ENCODE measurements around the gene CAPNS2.

The CAPNS2 gene

DNA sequence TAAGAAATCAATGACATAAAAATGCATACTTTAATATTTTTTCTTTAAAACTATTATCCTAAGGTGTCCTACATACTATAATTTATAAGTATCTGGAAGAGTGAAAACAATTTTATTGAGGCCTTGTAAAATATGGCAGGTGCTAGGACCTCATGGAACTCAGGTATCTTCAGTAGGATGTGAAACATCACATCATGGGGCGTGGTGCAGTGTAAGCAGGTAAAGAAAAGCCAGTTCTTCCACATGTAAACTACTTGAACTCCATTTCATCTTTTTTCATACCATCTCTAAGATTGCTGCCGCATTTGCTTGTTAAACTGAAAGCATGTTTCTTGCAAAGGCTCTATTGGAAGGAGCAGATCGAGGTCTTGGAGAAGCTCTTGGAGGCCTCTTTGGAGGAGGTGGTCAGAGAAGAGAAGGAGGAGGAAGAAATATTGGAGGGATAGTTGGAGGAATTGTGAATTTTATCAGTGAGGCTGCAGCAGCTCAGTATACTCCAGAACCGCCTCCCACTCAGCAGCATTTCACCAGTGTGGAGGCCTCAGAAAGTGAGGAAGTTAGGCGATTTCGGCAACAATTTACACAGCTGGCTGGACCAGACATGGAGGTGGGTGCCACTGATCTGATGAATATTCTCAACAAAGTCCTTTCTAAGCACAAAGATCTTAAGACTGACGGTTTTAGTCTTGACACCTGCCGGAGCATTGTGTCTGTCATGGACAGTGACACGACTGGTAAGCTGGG, at the start of gene CAPNS2:
TSS of gene CAPNS2 (plus strand) at position 253 of the 744 bp plus-strand sequence. CDS start at position 326, 73 bp downstream.
- DNase-seq: no peak

DNA sequence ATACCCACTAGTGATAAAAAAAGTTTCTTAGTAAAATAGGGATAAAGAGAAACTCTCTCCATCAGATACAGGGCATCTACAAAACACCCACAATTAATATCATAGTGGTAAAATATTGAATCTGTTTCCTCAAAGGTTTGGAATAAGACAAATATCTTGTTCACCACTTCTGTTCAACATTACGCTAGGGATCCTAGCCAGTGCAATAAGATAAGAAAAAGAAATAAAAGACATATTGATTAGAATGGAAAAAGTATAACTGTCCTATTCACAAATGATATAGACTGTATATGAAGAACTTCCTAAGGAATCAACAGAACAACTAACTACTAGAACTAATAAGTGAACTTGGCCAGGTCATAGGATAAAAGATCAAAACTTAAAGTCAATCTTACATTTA, 44.7 kb upstream of the CAPNS2 start:
- DNase-seq: no peak

DNA sequence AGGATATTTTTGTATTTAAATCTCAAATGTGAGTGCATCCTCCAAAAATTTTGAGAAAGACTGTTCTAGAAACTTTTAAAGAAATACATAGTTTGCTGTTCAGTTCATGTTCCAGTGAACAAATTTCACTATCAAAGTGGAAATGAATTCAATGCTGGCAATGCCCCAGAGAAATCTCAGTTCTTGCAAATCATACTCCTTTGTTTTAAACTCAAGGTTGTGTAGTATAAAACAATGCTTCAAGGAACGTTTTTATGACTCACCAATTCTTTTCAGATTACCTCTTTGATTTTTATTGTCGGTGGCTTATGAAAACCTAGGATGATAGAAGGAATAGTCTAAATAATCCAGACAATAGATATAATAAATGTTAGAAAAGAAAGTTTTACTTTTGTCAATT, 40.0 kb upstream of the CAPNS2 start:
- no peak for DNase-seq

DNA sequence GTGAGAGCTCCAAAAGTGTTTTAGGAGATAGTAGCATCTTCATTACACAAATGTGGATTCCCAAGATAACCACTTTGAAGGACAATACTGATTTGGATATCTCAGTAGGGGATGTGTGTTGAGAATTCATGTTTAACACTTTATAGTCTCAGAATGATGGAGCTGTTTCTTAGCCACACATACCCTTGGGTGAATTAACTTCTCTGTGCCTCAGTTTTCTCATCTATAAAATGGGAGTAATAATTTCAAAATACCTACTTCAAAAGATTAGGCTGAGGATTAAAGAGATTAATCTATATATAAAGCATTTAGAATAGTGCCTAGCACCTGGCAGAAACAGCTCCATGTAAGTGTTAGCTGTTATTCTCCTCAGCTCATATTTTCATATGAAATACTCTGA, 38.6 kb upstream of the CAPNS2 start:
- DNase-seq: no peak

DNA sequence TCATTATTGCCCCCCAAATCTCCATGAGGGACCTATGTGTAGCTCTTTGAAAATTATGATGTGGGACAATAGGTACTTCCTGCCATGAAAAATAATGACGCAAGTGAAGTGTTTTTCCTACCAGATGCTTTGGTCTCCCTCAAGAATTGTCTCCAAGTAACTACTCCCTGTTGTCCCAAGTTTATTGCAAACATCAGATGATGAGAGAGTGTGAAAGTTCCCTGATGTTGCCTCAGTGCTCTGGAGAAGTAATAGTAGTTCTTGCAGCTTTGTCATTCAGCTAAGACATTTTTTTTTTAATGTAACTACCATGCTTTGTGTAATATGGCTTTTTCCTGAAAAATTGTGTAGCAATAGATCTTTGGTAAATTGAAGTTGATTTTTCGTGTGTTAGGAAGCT, 37.5 kb upstream of the CAPNS2 start:
- DNase-seq: no peak

DNA sequence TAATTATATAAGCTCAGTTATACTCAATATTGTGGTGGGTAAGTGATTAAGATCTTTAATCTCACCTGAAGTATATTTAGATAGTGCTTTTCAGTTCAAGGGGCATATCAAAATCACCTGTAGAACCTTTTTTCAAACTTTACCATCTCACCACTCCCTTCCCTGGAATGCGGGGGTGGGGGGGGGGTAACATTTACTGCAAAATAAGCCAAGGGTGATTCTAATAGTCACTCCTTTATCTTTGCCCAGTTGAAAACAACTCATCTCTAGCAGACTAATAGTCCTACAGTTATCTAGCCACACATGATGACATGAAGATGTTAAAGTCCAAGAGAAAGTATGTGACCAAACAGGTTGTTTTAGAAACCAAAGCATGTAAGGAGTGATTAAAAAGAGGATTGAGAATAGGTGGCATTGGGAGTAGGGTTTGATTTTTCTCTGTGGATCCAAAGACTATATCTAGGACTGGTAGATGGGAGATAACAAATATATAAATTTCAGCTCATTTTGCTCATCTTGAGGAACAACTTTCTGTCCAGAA, 36.1 kb upstream of the CAPNS2 start:
- no peak for DNase-seq

DNA sequence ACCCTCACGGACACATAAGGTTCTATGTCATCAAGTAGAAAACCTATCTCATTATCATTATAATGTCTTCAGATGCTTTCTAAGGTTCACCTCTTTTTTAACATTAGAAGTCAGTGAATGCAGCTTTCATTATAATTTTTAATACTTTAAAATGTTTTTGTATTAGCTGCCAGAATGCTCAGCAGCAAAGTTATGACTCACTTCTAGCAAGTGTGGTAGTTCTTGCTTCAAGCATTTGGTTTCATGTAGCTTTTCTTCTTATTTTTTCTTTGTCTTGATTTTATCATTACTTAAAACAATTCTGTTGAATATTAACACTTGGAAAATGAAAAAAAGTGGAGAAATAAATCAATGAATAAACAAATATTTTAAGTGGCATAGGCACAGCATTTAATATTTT, 34.3 kb upstream of the CAPNS2 start:
- DNase-seq: no peak

DNA sequence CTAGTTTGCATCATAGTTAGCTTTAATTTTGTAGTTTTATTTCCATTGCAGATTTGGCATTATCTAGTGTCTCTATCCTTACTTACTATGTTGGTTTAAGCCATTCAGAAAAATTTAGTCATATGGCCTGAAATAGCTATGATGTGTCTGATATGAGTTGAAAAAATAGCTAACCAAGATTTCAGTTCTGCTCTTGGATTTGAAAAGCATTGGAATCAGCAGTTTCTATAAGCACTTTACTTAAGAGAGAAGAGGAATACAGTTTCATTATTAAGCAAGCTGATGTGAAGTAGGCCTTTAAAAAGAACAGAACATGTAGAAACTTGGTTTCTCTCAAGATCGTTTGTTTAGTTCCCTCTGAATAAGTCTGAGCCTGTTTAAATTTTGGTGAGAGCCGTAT, 31.7 kb upstream of the CAPNS2 start:
- DNase-seq: no peak

DNA sequence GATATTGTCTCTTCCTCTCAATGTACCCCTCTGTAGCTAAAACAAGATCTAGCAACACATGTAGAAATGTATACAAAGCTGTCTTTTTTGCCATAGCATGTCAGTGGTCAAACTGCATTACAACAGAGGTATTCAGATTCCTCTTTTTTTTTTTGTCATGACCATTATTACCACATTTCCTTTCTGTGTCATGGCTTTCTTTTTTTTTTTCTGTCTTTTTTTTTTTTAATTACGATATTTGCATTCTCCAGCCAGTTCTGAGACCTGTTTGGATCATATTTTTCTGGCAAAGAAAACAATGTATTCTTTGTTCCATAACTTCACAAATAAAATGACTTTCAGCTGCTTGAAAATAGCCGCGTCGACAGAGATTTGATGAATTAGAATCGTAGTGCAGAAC, 27.4 kb upstream of the CAPNS2 start:
- no peak for DNase-seq

DNA sequence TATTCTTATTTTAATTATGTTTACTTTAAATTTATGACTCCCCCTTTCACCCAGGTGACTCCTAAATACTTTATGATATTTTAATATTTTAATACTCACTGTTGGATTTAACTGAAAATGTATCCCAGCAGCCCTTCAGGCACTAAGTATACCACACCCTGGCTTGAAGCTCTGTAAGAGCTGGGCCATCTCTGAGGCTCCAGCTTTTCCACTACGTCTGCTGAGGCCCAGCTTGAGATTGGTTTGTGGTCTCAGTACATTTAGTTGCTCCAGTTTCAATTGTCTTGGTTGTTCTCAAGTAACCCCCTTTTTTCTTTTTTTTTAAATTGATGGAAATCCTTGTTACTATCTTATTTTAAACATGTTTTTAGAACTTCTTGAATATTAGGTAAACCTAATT, 27.0 kb upstream of the CAPNS2 start:
- DNase-seq: no peak

DNA sequence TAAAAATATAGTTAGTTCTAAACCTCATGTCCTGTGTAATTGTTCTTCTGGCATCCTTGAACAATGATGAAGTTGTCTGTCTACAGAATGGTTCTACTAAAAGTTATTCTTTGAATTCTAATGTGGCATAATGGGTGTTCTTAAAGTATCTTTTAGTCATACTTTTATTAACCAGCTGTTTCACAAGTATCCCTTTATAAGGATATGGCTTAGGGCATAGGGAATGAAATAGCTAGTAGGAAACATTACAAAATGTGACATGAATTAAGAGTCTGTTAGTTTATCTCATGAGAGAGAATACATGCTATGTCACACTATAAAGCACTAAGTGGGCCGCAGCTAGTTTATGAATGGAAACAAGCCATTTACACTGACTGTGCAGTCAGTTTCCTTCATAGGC, 26.3 kb upstream of the CAPNS2 start:
- DNase-seq: no peak

DNA sequence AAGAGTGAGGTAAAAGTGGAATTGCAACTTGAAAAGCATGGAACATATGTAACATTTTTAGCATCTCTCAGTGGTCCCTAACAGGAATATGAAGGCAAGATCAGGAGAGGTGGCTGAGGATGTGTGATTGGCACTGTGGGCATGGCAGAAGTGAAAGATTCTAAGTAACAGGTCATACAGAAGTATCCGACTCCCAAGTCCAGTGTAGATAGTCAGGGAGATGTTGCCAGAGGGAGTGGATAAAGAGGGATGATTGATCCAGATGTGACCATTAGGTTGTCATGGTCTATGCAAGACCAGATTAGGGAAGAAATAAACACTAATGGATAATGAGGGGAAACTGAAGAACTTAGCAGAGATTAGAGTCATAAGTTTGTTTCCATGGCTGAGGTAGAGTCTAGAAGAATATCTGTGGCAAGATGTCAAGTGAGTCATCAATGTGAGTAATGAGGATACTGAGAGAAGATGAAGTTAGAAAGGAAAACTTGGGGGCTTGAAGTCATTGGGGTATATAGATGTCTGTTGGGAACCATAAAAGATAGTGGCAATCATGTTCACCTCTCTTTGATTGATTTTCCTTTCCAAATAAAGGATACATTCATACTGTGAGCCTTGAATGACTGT, 23.9 kb upstream of the CAPNS2 start:
- no peak for DNase-seq

DNA sequence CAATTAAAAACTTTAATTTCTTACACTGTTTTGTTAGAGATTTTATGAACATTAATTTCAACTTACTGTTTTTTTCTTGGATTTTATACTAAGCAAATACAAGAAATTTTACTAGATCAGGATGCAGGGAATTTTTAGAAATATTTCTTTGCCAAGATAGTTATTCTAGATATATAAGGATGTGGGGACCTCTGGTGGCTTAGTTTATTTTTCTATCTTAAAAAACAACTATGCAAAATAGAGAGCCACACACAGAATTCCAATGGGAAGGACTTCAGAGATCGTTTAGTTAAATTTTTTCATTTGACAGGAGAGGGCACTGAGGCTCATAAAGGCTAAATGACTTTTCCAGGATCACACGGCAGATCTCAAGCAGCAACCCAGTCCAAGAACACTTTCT, 23.0 kb upstream of the CAPNS2 start:
- peak; percentile 6 for DNase-seq

DNA sequence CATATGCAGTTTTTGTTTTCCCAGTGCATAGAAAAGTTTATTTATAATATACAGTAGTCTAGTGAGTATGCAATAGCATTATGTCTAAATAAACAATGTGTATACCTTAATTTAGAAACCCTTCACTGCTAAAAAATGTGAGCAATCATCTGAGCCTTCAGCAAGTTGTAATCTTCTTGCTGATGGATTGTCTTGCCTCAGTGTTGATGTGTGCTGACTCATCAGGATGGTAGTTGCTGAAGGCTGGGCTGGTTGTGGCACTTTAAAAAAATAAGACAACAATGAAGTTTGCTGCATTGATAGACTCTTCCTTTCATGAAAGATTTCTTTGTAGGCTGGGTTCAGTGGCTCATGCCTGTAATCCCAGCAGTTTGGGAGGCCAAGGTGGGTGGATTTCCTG, 13.9 kb upstream of the CAPNS2 start:
- no peak for DNase-seq

DNA sequence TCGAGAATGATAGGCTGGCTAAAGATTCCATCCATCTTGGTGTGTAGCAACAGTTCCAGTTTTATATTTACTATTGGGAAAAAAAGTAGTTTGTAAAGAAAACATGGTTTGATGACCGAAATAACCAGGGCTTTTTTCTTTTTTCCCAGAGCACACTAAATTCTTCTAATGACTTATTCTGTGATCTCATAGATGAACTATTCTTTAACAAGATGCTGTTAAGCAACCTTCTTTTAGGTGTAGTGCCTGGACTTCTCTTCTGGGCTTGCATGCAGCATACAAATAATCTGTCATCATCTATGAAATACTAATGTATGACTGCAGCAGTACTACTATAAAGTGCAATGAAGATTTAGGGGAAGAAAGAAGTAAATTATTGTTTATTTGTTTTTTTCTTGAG, 11.0 kb upstream of the CAPNS2 start:
- DNase-seq: no peak

DNA sequence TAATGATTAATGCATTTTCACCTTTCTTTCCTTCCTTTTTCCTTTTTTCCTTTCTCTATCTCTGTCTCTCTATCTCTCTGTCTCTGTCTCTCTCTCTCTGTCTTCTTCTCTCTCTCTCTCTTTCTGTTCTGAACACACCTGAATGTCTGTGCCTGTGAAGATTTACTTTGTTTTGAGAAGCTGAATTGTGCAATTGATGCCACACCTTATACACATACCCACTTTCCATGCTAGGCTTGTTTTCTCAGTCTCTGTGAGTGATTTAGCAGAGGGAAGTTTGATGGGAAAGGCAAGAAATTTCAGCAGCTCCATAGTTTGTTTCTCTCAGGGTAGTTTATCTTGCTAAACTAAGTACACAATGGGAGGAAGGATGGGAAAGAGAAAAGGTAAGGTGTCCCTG, 9.3 kb upstream of the CAPNS2 start:
- no peak for DNase-seq

DNA sequence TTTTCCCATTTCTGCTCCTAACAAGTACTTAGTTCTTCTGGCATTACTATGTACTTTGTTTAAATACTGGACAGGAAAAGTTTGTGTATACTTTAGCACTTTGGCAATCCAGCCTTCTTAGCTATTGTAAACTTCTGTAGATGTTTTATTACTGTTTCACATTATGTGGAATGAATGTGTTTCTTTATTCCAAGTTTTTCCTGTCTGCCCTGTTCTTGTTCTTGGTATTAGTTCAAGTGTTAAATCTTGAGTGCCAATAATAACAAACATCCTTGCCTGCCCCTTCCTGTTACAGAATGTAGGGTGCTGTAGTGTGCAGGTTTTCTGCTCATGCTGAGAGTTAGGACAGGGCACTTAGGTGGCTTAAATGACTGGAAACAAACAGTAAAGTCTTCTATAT, 7.3 kb upstream of the CAPNS2 start:
- no peak for DNase-seq

DNA sequence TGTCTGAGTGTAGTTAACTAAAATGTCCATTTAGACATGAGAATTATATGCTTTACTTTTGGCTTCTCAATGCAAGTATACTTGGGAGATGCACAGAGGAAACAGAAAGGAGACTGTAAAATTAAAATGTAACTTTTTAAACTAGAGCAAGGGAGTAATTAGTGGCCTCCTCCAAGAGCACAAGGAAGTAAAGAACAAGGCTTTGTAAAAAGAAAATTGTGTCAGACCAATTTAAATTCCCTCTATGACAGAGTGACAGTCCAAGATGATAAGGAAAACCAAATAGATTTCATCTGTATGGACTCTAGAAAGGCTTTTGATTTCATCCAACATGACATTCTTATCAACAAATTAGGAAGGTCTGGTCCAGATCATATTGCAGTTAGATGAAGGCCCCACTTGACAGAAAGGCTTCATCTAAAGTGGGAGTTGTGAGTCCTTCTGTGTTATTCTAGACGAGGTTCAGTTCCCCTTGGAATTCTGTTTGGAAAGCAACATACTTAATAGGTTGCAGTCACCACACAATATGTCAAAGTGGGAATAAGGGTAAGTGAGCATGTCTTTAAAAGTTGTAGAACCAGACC, 6.5 kb upstream of the CAPNS2 start:
- no peak for DNase-seq

DNA sequence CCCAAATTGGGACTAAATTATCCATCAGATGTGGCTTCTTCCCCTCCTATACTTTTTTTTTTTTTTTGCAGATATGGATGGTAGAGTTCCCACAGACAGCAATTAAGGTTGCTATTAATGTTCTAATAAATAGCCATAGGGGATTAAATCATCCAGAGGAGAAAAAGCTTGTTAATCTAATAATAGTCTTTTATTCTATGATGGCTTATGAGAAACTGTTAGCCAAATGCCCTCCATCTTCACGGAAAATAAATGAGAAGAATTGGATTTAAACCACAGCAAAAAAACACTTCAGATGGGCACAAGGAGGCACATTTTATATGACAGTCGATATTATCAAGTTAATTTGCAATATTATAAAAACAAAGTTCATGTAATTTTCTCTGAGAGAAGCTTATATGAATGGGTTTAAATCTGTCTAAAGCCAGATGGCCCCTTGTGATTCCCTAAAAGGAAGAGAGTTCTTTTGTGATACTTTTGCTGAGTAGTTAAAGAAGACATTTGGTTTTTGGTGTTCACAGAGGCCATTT, 5.1 kb upstream of the CAPNS2 start:
- DNase-seq: no peak

DNA sequence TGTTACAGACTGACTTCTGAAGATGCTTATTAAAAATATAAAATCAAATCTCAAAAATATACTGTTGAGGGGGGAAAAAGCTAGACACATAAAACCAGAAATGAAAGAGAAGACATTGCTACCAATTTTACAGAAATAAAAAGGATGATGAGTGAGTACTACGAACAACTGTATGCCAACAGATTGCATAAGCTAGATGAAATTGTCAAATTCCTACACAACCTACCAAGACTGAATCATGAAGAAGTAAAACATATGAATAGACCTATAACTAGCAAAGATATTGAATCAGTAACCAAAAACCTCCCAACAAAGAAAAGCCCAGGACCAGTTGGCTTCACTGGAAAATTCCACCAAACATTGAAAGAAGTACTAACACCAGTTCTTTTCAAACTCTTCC, 3.5 kb upstream of the CAPNS2 start:
- no peak for DNase-seq

DNA sequence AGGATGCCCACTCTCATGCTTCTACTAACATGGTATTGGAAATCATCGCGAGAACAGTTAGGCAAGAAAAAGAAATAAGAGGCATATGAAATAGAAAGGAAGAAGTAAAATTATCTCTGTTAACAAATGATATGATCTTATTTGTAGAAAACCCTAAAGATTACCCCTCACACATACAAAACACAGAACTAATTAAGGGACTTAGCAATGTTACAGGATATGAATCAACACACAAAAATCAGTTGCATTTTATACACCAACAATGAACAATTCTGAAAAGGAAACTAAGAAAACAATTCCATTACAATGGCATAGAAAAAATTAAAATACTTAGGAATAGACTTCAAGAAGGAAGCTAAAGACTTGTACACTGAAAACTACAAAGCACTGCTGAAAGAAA, 2.7 kb upstream of the CAPNS2 start:
- DNase-seq: no peak

DNA sequence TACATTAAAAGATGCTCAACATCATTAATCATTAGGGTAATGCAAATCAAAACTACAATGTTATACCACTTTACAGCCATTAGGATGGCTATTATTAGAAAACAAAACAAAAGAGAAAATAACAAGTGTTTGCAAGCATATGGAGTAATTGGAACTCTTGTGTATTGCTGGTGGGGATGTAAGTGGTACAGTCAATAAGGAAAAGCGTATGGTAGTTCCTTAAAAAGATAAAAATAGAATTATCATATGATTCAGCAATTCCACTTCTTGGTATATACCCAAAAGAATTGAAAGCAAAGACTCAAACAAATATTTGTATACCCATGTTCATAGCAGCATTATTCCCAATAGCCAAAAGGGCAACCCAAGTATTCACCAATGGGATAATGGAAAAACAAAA, 1.4 kb upstream of the CAPNS2 start:
- DNase-seq: no peak

DNA sequence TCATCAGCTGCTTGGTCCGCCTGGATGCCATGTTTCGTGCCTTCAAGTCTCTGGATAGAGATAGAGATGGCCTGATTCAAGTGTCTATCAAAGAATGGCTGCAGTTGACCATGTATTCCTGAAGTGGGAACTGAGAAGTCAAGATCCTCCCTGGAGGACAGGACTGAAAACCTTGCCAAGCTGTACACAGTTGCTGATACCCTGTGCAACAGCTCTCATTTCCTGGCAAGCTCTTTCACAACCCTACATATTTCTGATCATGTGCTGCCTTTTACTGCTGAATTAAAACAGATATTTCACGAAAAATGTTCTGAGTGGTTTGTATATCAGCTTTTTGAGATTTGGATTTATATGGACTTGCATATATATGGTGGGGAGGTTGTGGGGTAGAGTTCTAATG, 898 bp downstream of the CAPNS2 start:
- DNase-seq: no peak

DNA sequence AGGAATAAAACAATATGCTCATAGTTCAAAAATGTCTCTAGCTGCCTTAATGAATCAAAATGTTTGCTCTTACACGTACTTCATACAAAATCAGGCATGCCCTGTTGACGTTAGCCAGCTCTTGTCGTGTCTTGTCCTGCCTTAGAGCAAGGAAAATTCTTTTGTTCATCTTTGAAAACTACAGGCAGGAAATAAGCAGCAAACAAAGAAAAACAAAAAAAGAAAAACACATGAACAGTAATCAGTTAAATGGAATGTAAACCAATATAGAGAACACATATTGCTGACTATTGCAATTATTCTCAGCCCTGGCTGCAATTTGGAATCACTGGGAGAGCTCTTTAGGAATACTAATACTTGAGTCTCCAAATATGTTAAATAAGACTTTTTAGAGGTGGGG, 1.7 kb downstream of the CAPNS2 start:
- no peak for DNase-seq

Measured in DMS53 (cell line).